Neural progenitor cell (in vitro differentiated cells): Measurements from ENCODE around the gene TXK.

Experiments
- EZH2 ChIP-seq: fragments of 200-600 bp; sonication (generic); IDR thresholded peaks from 2 replicates; pipeline ENCODE4 v1.6.1; 2017; ENCODE audit warnings: antibody characterized with exemption, mild to moderate bottlenecking, moderate library complexity
- EZH2phosphoT487 ChIP-seq: fragments of 200-600 bp; sonication (generic); IDR thresholded peaks from 2 replicates; pipeline ENCODE4 v1.6.1; 2017; ENCODE audit warnings: antibody characterized with exemption
- TF ChIP-seq, protein P1 (sequence below): fragments of 200-600 bp; sonication (generic); IDR thresholded peaks from 2 replicates; pipeline ENCODE4 v1.5.1; 2017; ENCODE audit warnings: antibody characterized with exemption, mild to moderate bottlenecking

DNA sequence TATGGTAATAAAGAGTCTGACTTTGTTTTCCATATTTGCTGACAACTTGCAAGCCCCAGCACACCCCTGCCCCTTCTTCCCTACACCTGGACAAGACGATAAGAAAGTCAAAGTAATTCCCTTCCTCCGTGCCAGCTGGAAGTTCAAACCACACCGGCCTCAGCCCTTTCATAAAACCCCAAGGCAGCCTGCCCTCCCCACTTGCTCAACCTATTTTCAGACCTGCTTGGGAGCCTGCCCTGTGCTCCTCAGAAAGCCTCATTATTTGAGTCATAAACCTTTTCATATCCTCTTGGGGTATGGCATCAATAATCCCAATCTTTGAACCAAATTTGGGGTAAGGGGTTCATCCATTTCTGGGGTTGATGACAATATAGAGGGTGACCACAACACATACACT lies 88.0 kb downstream of the TXK start:
- TF ChIP-seq EZH2phosphoT487 = no peak
- TF ChIP-seq, protein P1, sequence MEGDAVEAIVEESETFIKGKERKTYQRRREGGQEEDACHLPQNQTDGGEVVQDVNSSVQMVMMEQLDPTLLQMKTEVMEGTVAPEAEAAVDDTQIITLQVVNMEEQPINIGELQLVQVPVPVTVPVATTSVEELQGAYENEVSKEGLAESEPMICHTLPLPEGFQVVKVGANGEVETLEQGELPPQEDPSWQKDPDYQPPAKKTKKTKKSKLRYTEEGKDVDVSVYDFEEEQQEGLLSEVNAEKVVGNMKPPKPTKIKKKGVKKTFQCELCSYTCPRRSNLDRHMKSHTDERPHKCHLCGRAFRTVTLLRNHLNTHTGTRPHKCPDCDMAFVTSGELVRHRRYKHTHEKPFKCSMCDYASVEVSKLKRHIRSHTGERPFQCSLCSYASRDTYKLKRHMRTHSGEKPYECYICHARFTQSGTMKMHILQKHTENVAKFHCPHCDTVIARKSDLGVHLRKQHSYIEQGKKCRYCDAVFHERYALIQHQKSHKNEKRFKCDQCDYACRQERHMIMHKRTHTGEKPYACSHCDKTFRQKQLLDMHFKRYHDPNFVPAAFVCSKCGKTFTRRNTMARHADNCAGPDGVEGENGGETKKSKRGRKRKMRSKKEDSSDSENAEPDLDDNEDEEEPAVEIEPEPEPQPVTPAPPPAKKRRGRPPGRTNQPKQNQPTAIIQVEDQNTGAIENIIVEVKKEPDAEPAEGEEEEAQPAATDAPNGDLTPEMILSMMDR = no peak
- no peak for TF ChIP-seq EZH2
